Ishikawa (cell line): Measurements from ENCODE around the gene RANBP9.

Source experiments
- CEBPB ChIP-seq: IDR thresholded peaks from 2 replicates; pipeline ENCODE4 v1.6.1; 2012
- CREB1 ChIP-seq: IDR thresholded peaks from 2 replicates; pipeline ENCODE4 v1.6.1; 2012; ENCODE audit warnings: low read depth
- EGR1 ChIP-seq: IDR thresholded peaks from 2 replicates; pipeline ENCODE4 v1.6.1; 2012
- EP300 ChIP-seq: IDR thresholded peaks from 2 replicates; pipeline ENCODE4 v1.6.1; 2012; ENCODE audit warnings: borderline replicate concordance
- FOXM1 ChIP-seq: IDR thresholded peaks from 2 replicates; pipeline ENCODE4 v1.6.1; 2012; ENCODE audit warnings: low read depth, borderline replicate concordance
- NFIC ChIP-seq: IDR thresholded peaks from 2 replicates; pipeline ENCODE4 v1.6.1; 2012
- RAD21 ChIP-seq: IDR thresholded peaks from 2 replicates; pipeline ENCODE4 v1.6.1; 2012; ENCODE audit warnings: low read depth
- TAF1 ChIP-seq: IDR thresholded peaks from 2 replicates; pipeline ENCODE4 v1.6.1; 2012; ENCODE audit warnings: low read depth, mild to moderate bottlenecking
- TCF12 ChIP-seq: IDR thresholded peaks from 2 replicates; pipeline ENCODE4 v1.6.1; 2012; ENCODE audit warnings: low read depth
- TEAD4 ChIP-seq: IDR thresholded peaks from 2 replicates; pipeline ENCODE4 v1.6.1; 2012
- YY1 ChIP-seq: IDR thresholded peaks from 2 replicates; pipeline ENCODE4 v1.6.1; 2012; ENCODE audit warnings: low read depth
- ZBTB7A ChIP-seq: IDR thresholded peaks from 2 replicates; pipeline ENCODE4 v1.6.1; 2012; ENCODE audit warnings: low read depth
- TF ChIP-seq, protein P1 (sequence below): IDR thresholded peaks from 2 replicates; pipeline ENCODE4 v1.6.1; 2012; ENCODE audit warnings: low read depth, mild to moderate bottlenecking
- TF ChIP-seq, protein P2 (sequence below): IDR thresholded peaks from 2 replicates; pipeline ENCODE4 v1.6.1; 2012
- TF ChIP-seq, protein P3 (sequence below): IDR thresholded peaks from 2 replicates; pipeline ENCODE4 v1.6.1; 2012

The RANBP9 gene

DNA sequence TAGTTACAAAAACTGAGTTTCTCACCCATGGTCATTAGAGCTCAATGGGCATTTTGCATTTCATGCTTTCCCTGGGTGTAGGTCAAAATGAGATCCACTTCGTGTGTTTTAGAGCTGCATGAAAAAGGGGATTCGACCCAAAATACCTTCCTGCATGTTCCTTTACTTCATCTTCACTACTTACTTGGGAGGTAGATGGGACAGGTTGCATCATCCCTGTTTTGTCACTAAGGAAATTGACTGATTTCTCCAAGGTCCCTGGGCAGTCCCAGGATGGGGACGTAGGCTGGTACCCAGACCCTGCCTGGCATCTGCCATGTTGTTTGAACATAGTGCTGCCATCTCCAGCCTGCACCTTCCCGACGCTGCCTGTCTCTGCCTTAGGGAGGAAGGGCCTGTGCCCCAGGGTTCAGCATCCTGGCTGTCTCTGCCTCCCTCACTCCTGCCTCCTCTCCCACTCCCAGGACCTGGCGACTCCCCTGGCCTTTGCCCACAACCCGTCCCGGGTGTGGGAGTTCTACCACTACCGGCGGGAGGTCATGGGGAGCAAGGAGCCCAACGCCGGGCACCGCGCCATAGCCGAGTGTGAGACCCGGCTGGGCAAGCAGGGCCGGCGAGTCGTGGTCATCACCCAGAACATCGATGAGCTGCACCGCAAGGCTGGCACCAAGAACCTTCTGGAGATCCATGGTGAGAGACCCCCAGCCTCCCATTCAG is 120.3 kb downstream of the RANBP9 start:
- TF ChIP-seq FOXM1 (no peak), EP300 (no peak), CREB1 (no peak), YY1 (no peak), EGR1 (no peak), RAD21 (no peak), TCF12 (no peak), TEAD4 (no peak), NFIC (no peak), TAF1 (no peak)
- TF ChIP-seq, protein P1, sequence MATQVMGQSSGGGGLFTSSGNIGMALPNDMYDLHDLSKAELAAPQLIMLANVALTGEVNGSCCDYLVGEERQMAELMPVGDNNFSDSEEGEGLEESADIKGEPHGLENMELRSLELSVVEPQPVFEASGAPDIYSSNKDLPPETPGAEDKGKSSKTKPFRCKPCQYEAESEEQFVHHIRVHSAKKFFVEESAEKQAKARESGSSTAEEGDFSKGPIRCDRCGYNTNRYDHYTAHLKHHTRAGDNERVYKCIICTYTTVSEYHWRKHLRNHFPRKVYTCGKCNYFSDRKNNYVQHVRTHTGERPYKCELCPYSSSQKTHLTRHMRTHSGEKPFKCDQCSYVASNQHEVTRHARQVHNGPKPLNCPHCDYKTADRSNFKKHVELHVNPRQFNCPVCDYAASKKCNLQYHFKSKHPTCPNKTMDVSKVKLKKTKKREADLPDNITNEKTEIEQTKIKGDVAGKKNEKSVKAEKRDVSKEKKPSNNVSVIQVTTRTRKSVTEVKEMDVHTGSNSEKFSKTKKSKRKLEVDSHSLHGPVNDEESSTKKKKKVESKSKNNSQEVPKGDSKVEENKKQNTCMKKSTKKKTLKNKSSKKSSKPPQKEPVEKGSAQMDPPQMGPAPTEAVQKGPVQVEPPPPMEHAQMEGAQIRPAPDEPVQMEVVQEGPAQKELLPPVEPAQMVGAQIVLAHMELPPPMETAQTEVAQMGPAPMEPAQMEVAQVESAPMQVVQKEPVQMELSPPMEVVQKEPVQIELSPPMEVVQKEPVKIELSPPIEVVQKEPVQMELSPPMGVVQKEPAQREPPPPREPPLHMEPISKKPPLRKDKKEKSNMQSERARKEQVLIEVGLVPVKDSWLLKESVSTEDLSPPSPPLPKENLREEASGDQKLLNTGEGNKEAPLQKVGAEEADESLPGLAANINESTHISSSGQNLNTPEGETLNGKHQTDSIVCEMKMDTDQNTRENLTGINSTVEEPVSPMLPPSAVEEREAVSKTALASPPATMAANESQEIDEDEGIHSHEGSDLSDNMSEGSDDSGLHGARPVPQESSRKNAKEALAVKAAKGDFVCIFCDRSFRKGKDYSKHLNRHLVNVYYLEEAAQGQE = no peak
- TF ChIP-seq, protein P2, sequence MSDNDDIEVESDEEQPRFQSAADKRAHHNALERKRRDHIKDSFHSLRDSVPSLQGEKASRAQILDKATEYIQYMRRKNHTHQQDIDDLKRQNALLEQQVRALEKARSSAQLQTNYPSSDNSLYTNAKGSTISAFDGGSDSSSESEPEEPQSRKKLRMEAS = no peak
- TF ChIP-seq, protein P3, sequence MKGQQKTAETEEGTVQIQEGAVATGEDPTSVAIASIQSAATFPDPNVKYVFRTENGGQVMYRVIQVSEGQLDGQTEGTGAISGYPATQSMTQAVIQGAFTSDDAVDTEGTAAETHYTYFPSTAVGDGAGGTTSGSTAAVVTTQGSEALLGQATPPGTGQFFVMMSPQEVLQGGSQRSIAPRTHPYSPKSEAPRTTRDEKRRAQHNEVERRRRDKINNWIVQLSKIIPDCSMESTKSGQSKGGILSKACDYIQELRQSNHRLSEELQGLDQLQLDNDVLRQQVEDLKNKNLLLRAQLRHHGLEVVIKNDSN = no peak

DNA sequence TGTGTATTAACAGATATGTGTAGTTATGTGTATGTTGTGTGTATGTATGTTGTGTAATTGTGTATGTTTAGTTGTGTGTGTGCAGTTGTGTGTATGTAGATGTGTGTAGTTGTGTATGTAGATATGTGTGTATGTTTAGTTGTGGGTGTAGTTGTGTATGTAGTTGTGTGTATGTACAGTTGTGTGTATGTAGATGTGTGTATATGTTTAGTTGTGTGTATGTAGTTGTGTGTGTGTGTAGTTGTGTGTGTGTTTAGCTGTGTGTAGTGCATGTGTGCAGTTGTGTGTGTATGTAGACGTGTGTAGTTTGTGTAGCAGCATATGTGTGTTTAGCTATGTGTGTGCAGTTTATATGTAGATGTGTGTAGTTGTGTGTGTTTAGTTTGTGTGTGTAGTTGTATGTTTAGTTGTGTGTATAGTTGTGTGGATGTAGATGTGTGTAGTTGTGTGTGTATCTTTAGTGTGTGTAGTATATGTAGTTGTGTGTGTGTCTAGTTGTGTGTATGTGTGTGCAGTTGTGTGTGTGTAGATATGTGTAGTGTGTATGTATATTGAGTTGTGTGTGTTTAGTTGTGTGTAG is 121.0 kb downstream of the RANBP9 start:
- TF ChIP-seq, protein P1 = no peak
- no peak for TF ChIP-seq FOXM1
- TF ChIP-seq ZBTB7A = no peak
- TF ChIP-seq, protein P2 = no peak
- no peak for TF ChIP-seq YY1
- no peak for TF ChIP-seq CREB1
- TF ChIP-seq RAD21 = no peak
- no peak for TF ChIP-seq TEAD4
- TF ChIP-seq, protein P3 = no peak
- TF ChIP-seq TAF1 = no peak
- no peak for TF ChIP-seq CEBPB

DNA sequence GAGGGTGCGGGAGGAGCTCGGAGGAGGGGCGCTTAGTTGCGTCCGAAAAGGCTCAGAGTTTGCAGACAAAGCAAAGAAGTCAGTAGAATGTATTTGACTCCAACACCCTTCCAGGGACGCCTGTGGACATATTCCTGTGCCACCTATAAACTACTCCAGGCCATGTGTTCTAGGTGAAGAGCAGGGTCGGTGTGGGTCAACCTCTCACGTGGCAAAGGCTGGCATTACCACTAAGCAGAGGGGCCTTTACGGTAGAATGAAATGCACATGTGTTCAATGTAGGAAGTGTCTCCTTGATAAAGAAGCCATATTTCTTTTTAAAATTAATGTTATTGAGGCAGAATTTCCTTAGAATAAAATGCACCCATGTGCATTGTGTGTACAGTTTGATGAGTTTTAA is 121.8 kb downstream of the RANBP9 start:
- no peak for TF ChIP-seq NFIC
- no peak for TF ChIP-seq ZBTB7A
- TF ChIP-seq EP300 = no peak
- TF ChIP-seq, protein P2 = no peak
- TF ChIP-seq TAF1 = no peak
- no peak for TF ChIP-seq FOXM1
- TF ChIP-seq CREB1 = no peak
- TF ChIP-seq, protein P3 = no peak
- TF ChIP-seq TEAD4 = no peak
- no peak for TF ChIP-seq EGR1
- TF ChIP-seq YY1 = no peak
- TF ChIP-seq TCF12 = no peak
- TF ChIP-seq RAD21 = no peak
- TF ChIP-seq, protein P1 = no peak
- TF ChIP-seq CEBPB = no peak
